ENCODE results near the gene NIM1K.
"Not testable (repeated sequence)": the region's sequence is repeated elsewhere in the genome, so short reads cannot be mapped to it uniquely, and the experiment has no call there.

The NIM1K gene

DNA sequence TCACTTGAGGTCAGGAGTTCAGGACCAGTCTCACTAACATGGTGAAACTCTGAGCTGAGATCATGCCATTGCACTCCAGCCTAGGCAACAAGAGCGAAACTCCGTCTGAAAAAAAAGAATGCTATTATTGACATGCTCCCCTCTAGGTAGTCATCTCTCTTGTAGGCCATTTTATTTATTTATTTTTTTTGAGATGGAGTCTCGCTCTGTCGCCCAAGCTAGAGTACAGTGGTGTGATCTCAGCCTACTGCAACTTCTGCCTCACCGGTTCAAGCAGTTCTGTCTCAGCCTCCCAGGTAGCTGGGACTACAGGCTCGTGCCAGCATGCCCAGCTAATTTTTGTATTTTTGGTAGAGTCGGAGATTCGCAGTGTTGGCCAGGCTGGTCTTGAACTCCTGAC is 20.6 kb upstream of the NIM1K start:
- no peaks in the 10 kb centered on the region for H3K4me1 Mint-ChIP-seq
- no peak for DNase-seq
- no peak overlapping the region for H3K27ac Mint-ChIP-seq

DNA sequence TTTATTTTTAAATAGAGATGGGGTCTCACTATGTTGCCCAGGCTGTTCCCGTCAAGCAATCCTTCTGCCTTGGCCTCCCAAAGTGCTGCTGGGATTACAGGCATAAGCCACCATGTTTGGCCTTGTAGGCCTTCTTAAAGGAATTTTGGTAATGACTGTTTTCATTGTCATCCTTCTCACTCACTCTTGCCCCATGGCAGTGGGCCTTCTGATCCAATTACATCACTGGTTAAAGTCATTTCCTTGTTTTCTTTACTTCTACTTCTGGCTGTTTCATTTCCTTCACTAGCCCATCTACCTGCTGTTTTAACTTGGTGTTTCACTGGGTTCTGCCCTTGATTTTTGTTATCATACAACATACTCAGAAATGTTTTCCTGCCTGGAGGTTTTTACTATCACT is 20.1 kb upstream of the NIM1K start:
- no peaks in the 10 kb centered on the region for H3K9me3 Mint-ChIP-seq
- no peaks in the 10 kb centered on the region for H3K27me3 Mint-ChIP-seq
- H3K27ac Mint-ChIP-seq: peak overlapping the region in 1 of 2 donors; percentile 40
- H3K4me1 Mint-ChIP-seq: no peaks in the 10 kb centered on the region
- H3K4me3 Mint-ChIP-seq: no peak overlapping the region
- DNase-seq (no peak), ATAC-seq (no peak)

More for the DNA sequence above, 20.6 kb upstream of the NIM1K start:
- Mint-ChIP-seq H3K27me3 (no peaks in the 10 kb centered on the region), H3K9me3 (no peaks in the 10 kb centered on the region), H3K4me3 (no peak overlapping the region)
- no peak for ATAC-seq

DNA sequence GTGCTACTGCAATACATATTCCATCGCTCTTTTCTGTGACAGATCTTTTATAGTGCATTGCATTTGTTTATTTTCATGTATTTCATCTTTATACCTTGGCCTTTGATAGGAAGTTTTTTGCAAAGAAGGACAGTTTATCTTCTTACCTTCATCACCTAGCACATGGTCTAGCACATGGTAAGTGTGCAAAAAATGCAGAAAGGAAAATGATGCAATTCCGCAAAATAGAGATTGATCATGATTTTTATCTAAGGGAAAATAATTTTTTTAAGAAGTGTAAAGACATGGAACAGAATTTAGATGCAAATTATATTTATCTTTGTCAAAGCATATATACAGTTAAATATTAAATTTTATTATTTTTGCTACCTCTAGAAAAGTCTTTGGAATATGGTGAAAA is 19.2 kb upstream of the NIM1K start:
- Mint-ChIP-seq H3K4me1 (no peaks in the 10 kb centered on the region), H3K9me3 (no peaks in the 10 kb centered on the region), H3K4me3 (no peak overlapping the region), H3K27ac (no peak overlapping the region), H3K27me3 (no peaks in the 10 kb centered on the region)
- ATAC-seq (no peak), DNase-seq (no peak)

DNA sequence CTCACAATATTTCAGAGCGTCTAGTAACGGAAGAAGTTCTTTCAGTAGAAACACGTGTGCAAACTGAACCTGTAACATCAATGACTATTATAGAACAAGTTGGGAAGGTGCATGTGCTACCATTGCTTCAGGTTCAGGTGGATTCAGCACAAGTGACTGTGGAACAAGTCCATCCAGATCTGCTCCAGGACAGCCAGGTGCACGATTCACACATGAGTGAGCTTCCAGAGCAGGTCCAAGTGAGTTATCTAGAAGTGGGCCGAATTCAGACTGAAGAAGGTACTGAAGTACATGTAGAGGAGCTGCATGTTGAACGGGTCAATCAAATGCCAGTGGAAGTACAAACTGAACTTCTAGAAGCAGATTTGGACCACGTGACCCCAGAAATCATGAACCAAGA is 17.4 kb upstream of the NIM1K start:
- H3K27me3 Mint-ChIP-seq: no peaks in the 10 kb centered on the region
- no peak for DNase-seq

DNA sequence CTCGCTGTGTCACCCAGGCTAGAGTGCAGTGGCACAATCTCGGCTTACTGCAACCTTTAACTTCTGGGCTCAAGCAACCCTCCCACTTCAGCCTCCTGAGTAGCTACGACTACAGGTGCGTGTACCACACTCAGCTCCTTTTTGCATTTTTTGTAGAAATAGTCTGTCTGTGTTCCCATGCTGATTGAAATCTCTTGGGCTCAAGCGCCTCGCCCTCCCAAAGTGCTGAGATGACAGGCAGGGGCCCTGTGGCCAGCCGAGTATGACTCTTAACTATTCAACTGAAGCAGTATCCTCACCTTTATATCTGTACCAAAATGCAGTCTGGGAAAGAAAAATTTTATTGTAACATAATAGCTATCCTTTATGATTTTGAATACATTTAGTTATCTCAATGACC is 12.2 kb upstream of the NIM1K start:
- Mint-ChIP-seq H3K4me3 (no peak overlapping the region), H3K4me1 (no peaks in the 10 kb centered on the region), H3K9me3 (no peaks in the 10 kb centered on the region), H3K27me3 (no peaks in the 10 kb centered on the region), H3K27ac (no peak overlapping the region)
- no peak for DNase-seq
- ATAC-seq: no peak

More for the DNA sequence above, 17.4 kb upstream of the NIM1K start:
- Mint-ChIP-seq H3K9me3 (no peaks in the 10 kb centered on the region), H3K4me1 (no peaks in the 10 kb centered on the region), H3K27ac (peak overlapping the region in 1 of 2 donors; percentile 8), H3K4me3 (no peak overlapping the region)
- no peak for ATAC-seq

DNA sequence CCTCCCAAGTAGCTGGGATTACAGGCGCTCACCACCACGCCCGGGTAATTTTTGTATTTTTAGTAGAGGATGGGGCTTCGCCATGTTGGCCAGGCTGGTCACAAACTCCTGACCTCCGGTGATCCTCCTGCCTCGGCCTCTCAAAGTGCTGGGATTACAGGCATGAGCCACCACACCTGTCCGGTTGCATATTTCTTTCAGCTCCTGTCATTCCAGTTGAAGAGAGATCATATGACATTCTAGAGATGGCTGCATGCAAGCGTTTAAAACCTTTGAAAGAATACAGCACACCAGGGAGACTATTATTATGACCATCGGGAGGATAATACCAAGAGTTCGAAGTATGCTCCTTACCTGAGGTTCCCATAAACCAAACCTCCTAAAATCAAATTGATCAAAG is 9.6 kb upstream of the NIM1K start:
- ATAC-seq: no peak
- no peak for DNase-seq
- Mint-ChIP-seq H3K4me1 (no peaks in the 10 kb centered on the region), H3K27me3 (no peaks in the 10 kb centered on the region), H3K27ac (no peak overlapping the region), H3K4me3 (no peak overlapping the region), H3K9me3 (no peaks in the 10 kb centered on the region)

DNA sequence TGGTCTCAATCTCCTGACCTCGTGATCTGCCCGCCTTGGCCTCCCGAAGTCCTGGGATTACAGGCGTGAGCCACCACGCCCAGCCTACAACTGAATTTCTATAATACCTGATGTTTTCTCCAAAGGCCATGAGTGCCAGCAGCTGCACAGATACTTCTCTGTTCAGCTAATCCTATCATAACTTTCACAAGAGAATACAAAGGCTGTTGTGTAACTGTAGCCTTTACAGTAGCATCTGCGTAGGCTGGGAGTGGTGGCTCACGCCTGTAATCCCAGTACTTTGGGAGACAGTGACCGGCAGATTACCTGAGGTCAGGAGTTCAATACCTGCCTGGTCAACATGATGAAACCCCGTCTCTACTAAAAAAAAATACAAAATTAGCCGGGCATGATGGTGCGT is 8.9 kb upstream of the NIM1K start:
- H3K4me3 Mint-ChIP-seq, ATAC-seq, H3K4me1 Mint-ChIP-seq: not testable (repeated sequence)

DNA sequence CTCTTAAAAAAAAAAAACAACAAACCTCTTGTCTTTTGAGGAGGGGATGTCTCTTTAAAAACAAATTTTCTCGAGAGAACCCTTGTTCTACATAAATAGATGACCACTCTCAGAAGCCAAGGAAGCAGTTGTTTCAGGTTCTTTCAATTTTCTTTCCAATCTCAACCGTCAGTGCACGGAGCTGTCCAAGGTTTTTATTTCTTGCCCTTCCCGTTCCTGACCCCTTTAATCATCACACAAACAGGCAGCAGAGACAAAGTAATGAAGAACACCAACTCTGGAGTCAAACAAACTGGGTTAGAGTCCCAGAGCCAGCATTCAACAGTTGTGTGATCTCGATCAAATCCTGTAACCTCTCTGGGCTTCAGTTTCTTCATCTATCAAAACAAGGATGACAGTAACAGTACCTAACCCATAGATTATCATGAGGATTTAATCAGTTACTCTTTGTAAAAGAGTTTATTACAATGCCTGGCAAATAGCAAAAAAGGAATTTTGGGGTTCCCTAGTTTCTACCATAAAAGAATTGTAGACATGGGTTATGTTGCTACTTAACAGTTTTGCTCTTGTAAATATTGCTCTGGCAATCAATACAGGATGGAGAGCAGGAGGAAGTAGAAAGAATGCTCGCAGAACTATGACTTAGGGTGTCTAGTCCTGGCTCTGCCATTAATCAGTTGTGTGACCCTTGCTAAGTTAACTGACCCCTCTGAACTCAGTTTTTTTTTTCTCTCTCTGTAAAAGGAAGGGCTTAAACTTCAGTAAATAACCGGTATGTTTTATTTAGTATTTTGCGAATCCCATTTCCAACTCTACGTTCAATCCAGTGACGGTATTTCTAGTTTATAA is 1.0 kb upstream of the NIM1K start:
- DNase-seq: no peak
- no peak for ATAC-seq
- no peak overlapping the region for H3K27ac Mint-ChIP-seq
- no peaks in the 10 kb centered on the region for H3K9me3 Mint-ChIP-seq
- peaks cover 47% of the 10 kb centered on the region for H3K4me1 Mint-ChIP-seq
- H3K4me3 Mint-ChIP-seq: peak overlapping the region; percentile 92 to 94
- peaks cover 17% of the 10 kb centered on the region for H3K27me3 Mint-ChIP-seq

More for the DNA sequence above, 8.9 kb upstream of the NIM1K start:
- not testable (repeated sequence) for H3K27ac Mint-ChIP-seq, DNase-seq, H3K9me3 Mint-ChIP-seq, H3K27me3 Mint-ChIP-seq

DNA sequence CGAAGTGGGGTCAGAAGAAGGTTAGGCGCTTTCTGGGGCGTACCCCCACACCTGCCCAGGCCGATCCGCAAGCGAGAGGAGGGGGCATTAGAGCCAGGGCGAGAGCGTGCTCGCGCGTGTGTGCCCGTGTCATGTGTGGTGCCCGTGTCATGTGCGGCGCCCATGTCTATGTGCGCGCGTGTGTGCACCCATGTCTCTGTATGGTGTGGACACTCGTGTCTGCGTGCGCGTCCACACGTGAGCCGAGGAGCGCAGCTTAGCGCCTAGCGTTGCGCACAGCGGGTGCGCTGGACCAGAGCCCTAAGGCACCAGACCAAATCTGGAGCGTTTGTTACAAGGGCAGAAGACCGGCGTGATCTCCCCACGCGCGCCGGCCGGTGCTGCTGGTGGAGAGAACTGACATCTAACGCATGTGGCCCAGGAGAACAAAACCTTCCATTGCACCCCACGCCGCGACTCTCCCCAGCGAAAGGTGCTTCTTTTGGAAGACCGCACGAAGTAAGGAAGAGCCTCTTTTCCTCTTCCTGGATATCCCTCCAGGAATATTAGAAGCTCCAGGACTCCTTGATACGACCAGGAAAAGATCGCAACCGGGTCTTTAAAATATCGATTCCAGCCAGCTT is 644 bp downstream of the NIM1K start:
- Mint-ChIP-seq H3K9me3 (no peaks in the 10 kb centered on the region), H3K4me1 (peaks cover 47% of the 10 kb centered on the region), H3K27ac (peak overlapping the region; percentile 95 to 99), H3K4me3 (peak overlapping the region; percentile 92 to 94), H3K27me3 (peaks cover 17% of the 10 kb centered on the region)
- DNase-seq (peak; percentile 30 to 37), ATAC-seq (peak; percentile 45)

DNA sequence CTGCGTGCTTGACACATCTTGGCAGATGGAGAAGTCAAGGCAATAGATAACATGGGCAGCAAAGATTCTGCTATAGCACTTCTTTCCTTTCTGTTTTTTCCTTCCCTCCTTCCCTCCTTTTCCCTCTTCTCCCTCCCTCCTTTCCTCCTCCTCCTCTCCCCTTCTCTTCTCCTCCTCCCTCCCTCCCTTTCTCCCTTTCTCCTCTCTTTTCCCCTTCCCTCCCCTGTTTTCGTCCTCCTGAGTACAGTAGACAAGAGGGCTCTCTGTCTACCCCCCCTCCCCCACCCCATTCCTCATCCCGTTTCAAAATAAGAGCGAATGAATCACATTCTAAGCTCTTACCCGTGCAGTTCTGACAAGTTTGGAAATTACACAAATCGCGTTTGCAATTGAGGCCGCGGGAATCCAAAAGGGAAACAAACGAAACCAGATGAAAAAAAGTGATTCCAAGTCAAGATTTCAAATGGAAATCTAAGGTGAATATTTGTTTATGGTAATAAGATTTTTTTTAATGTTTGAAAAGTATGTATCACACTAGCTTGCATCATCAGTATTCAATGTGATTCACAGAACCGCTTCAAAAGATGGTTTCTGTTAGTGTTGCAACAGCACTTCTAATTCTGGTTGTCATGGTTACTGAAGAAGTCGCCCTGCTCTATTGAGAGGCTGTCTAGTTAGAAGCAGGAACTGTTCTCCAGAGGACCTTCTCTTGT is 1.3 kb downstream of the NIM1K start:
- Mint-ChIP-seq H3K27ac (peak overlapping the region; percentile 95 to 99), H3K9me3 (no peaks in the 10 kb centered on the region), H3K27me3 (peaks cover 17% of the 10 kb centered on the region), H3K4me3 (peak overlapping the region; percentile 92 to 94), H3K4me1 (peaks cover 47% of the 10 kb centered on the region)
- ATAC-seq (peak; percentile 84), DNase-seq (peak; percentile 27 to 53)

DNA sequence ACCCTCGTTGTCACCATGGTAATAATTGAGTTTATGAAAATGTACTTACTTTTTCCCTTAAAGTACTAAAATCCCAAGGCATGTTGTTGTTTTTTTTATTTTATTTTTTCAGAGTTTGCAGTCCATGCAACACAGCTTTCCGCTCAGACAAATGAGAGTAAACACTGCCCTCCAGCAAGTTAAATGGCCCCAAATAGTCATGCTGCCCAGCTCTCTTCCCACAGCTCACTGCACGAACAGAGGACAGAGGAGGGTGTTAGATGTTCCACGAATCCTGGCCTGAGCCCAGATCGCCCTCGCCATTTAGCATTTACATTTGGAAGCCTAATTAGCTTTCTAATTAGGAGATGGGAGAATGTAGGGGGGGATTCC is 1.9 kb downstream of the NIM1K start:
- ATAC-seq: no peak
- no peaks in the 10 kb centered on the region for H3K9me3 Mint-ChIP-seq
- H3K27ac Mint-ChIP-seq: peak overlapping the region; percentile 95 to 99
- H3K4me3 Mint-ChIP-seq: peak overlapping the region; percentile 92 to 94
- peaks cover 17% of the 10 kb centered on the region for H3K27me3 Mint-ChIP-seq
- peaks cover 47% of the 10 kb centered on the region for H3K4me1 Mint-ChIP-seq
- DNase-seq: peak; percentile 3 to 12

DNA sequence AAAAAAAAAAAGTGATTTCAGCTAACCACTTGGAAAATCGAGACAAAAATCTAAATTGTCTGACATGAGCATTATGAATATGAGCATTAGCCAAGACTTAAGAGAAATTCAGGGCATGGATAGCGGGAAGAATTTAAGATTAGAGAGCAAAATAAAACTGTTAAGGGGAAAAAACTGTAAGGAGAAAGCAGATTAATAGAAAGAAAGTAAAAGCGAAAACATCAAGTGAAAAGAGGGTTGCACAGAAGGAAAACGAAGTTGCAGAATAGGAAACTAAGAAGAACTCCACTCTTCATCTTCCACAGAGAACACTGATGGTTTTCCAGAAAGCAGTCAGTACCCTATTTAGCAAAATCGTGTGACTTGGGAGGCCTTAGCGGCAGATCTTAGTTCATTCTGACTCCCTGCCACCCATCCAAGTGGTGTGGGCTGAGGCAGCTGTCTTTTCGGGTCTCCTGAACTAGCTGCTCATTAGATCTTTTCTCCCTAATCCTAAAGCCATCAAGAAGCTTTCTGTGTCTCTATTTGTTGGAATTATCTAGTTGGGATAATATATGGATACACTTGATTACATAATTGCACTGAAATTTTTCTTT is 3.7 kb downstream of the NIM1K start:
- no peak for ATAC-seq
- no peak overlapping the region for H3K27ac Mint-ChIP-seq

DNA sequence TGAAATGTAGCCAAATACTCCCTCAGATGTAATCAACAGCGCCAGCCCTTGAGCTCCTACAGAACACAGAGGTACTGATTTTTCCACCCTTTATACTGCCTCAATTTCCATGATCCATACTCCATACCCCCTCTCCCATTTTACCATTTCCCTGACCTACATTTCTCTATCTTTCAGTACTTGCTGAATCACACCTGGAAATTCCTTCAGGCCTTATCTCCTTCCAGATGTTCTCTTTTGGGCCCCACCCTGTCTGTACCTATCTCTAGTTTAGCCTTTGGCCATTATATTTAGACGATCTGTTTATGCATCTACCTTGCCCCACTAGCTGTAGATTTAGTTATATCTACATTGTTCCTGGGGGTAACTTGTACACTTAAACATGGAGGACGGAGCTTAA is 5.5 kb downstream of the NIM1K start:
- no peak overlapping the region for H3K27ac Mint-ChIP-seq
- ATAC-seq (no peak), DNase-seq (no peak)
- no peaks in the 10 kb centered on the region for H3K27me3 Mint-ChIP-seq
- H3K4me1 Mint-ChIP-seq: peaks cover 28% of the 10 kb centered on the region
- no peak overlapping the region for H3K4me3 Mint-ChIP-seq
- H3K9me3 Mint-ChIP-seq: peaks cover 0 to 7% of the 10 kb centered on the region in 2 donors

More for the DNA sequence above, 3.7 kb downstream of the NIM1K start:
- H3K9me3 Mint-ChIP-seq: peaks cover 0 to 6% of the 10 kb centered on the region in 2 donors
- peaks cover 45% of the 10 kb centered on the region for H3K4me1 Mint-ChIP-seq
- H3K27me3 Mint-ChIP-seq: peaks cover 12% of the 10 kb centered on the region
- DNase-seq: no peak
- no peak overlapping the region for H3K4me3 Mint-ChIP-seq

DNA sequence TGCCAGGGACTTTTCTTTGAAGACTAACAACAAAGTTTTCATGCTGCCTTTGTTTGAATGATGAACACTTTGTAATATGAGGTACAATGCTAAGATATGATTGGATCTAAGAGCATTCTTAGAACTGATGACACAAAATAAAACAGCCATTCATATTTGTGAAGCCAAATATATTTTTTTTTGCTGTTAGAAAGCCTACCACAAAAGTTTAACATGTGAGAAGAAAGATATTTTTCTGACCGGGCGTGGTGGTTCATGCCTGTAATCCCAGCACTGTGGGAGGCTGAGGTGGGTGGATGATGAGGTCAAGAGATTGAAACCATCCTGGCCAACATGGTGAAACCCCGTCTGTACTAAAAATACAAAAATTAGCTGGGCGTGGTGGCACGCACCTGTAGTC is 9.4 kb downstream of the NIM1K start:
- not testable (repeated sequence) for H3K9me3 Mint-ChIP-seq, ATAC-seq, H3K27ac Mint-ChIP-seq, H3K4me3 Mint-ChIP-seq, H3K4me1 Mint-ChIP-seq, H3K27me3 Mint-ChIP-seq, DNase-seq

DNA sequence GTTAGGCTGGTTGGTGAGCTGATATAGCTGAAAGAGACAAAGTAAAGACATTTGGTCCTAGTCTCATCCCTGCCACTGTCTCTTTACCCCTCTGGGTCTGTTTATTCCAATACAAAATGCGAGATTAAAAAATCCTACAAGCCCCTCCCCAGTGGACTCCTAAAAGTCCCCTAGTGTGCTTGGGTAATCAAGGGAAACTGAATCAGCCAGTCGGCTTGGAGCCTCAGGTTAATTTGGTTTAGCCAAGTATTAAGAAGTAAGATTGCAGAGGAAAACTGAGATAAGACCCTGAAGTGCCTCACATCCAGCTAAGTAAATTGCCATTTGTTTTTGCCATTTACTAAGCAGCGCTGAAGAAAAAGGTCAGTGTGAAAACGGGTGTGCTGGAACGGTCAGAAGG is 10.4 kb downstream of the NIM1K start:
- Mint-ChIP-seq H3K4me3 (no peak overlapping the region), H3K27ac (no peak overlapping the region), H3K4me1 (no peaks in the 10 kb centered on the region), H3K9me3 (peaks cover 0 to 7% of the 10 kb centered on the region in 2 donors), H3K27me3 (no peaks in the 10 kb centered on the region)
- ATAC-seq (no peak), DNase-seq (no peak)

Measured in stimulated activated naive CD8-positive, alpha-beta T cell treated with anti-CD3 and anti-CD28 coated beads, Interleukin-15, amount 100 ng/mL, for 72 hours (primary cell).